IPS DF 19.7 (cell line): ENCODE measurements around the gene IFIT1.
"Not testable (repeated sequence)": the region's sequence is repeated elsewhere in the genome, so short reads cannot be mapped to it uniquely, and the experiment has no call there.

Experiments used
- DNase-seq: peaks from one replicate; pipeline ENCODE4 v3.0.0-alpha.2; 2013; ENCODE audit warnings: low read depth, low spot score

IFIT1 gene

DNA sequence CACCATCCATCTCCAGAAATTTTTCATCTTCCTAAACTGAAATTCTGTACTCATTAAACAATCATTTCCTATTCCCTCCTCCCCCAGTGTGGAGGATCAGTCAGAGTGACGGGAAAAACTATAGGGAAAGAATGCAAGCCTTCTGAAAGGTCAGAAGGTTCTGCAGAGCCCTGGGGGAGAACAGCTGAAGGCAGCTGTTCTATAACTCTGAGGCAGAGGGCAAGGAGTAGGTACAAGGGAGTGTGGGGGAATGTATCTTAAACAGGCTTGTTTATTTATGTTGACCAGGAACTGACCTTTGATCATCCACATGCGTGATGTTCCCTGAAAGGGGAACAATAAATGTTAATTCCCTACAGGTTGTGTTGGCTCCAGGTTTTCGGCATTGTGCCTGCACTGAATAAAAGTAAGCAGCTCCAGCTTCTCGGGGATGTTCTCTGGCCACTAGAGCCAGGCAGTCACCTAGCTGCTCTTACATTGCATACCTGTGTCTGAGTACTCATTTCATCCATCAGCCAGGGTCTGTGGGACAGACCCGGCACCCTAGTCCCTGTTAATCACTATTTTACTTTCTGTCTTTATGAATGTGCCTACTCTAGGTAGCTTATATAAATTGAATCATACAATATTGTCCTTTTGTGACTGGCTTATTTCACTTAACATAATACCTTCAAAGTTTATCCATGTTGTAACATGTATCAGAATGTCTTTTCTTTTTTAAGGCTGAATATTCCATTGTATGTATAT lies 5.8 kb downstream of the IFIT1 start:
- DNase-seq = no peak

DNA sequence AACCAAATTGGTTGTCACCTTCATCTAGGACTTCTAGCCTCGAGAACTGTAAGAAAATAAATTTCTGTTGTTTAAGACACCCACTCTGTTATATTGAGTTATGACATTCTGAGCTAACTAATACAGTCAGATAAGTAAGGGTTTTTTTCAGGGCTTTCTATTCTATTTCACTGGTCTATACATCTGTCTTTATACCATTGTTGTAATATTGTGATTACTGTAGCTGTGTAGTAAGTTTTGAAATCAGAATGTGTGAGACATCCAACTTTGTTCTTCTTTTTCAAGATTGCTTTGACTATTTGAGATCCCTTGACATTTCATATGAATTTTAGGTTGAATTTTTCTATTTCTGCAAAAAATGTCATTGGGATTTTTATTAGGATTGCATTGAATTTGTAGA lies 7.5 kb downstream of the IFIT1 start:
- DNase-seq = no peak

DNA sequence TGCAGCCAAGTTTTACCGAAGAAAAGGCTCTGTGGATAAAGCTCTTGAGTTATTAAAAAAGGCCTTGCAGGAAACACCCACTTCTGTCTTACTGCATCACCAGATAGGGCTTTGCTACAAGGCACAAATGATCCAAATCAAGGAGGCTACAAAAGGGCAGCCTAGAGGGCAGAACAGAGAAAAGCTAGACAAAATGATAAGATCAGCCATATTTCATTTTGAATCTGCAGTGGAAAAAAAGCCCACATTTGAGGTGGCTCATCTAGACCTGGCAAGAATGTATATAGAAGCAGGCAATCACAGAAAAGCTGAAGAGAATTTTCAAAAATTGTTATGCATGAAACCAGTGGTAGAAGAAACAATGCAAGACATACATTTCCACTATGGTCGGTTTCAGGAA lies 10.6 kb downstream of the IFIT1 start:
- no peak for DNase-seq

DNA sequence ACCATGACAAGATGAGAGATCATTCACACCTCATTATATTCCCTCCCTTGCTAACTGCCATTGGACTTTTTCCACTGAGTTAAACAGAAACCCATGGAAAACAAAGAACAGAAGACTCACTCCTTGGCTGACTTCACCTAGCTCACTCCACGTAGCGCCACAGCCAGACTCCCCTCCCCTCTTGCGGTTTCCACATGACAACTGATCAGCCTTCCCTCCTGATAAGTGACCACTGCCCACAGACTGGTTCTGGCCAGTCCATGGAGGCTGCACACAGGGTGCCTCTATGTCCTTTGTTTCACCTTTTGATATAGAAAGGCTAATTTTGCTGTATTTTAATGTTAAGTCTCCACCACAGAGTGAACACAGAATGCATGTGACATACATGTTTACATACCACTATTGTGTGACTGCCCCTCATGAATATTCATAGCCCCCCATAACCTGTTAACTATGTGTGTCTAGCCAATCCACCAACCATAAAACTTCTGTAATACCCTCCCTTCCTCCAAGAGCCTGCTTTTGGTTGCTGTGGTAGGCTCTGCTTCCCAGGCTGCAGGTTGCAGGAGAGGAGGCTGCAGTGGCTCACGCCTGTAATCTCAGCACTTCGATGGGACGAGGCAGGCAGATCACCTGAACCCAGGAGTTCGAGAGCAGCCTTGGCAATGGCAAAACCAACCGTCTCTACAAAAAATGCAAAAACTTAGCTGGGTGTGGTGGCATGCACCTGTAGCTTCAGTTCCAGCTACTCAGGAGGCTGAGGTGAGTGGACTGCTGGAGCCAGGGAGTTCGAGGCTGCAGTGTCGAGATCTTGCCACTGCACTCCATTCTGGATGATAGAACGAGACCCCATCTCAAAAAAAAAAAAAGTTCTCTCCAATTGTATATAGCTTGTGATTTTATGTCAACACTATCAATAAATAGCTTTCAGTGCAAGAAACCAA lies 12.0 kb downstream of the IFIT1 start:
- no peak for DNase-seq

DNA sequence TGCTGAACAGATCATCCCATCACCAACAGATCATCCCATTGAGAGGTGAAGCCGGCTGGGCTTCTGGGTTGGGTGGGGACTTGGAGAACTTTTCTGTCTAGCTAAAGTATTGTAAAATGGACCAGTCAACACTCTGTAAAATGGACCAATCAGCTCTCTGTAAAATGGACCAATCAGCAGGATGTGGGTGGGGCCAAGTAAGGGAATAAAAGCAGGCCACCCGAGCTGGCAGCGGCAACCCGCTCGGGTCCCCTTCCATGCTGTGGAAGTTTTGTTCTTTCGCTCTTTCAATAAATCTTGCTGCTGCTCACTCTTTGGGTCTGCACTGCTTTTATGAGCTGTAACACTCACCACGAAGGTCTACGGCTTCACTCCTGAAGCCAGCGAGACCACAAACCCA lies 13.8 kb downstream of the IFIT1 start:
- not testable (repeated sequence) for DNase-seq

DNA sequence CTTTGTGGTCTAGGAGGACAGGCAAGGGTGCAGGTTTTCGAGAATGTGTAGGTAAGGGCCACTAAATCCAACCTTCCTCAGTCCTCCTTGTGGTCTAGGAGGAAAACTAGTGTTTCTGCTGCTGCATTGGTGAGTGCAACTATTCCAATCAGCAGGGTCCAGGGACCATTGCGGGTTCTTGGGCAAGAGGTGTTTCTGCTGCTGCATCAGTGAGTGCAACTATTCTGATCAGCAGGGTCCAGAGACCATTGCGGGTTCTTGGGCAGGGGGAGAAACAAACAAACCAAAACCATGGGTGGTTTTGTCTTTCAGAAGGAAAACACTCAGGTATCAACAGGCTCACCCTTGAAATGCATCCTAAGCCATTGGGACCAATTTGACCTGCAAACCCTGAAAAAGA lies 15.4 kb downstream of the IFIT1 start:
- not testable (repeated sequence) for DNase-seq

DNA sequence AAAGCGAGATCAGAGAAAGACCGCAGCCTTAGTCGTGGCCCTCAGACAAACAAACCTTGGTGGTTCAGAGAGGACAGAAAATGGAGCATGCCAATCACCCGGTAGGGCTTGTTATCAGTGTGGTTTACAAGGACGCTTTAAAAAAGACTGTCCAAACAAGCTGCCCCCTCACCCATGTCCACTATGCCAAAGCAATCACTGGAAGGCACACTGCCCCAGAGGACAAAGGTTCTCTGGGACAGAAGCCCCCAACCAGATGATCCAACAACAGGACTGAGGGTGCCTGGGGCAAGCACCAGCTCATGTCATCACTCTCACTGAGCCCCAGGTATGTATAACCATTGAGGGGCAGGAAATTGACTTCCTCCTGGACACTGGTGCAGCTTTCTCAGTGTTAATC lies 16.9 kb downstream of the IFIT1 start:
- DNase-seq = not testable (repeated sequence)

DNA sequence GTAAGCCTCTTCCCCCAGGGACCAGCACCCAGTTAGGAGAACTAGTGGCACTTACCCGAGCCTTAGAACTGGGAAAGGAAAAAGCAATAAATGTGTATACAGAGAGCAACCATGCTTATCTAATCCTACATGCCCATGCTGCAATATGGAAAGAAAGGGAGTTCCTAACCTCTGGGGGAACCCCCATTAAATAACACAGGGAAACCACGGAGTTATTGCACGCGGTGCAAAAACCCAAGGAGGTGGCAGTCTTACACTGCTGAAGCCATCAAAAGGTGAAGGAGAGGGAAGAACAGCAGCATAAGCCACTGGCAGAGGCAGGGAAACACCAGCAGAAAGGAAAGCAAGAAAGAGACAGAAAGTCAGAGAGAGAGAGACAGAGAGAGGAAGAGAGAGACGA lies 18.1 kb downstream of the IFIT1 start:
- not testable (repeated sequence) for DNase-seq

DNA sequence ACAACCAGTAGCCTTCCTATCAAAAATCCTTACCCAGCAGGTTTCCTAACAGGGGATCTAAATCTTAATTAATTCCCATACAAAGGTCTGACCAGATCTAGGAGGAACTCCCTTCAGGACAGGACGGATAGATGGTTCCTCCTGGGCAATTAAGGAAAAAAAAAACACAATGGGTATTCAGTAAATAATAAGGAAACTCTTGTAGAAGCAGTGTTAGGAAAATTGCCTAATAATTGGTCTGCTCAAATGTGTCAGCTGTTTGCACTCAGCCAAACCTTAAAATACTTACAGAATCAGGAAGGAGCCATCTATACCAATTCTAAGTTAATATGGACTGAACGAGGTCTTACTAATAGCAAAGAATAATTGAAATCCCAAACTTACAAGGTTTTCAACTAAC lies 18.7 kb downstream of the IFIT1 start:
- DNase-seq = not testable (repeated sequence)

DNA sequence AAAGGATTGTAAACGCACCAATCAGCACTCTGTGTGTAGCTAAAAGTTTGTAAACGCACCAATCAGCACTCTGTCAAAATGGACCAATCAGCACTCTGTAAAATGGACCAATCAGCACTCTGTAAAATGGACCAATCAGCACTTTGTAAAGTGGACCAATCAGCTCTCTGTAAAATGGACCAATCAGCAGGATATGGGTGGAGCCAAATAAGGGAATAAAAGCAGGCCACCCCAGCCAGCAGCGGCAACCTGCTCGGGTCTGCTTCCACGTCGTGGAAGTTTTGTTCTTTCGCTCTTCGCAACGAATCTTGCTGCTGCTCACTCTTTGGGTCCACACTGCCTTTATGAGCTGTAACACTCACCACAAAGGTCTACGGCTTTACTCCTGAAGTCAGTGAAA lies 19.9 kb downstream of the IFIT1 start:
- DNase-seq = not testable (repeated sequence)

DNA sequence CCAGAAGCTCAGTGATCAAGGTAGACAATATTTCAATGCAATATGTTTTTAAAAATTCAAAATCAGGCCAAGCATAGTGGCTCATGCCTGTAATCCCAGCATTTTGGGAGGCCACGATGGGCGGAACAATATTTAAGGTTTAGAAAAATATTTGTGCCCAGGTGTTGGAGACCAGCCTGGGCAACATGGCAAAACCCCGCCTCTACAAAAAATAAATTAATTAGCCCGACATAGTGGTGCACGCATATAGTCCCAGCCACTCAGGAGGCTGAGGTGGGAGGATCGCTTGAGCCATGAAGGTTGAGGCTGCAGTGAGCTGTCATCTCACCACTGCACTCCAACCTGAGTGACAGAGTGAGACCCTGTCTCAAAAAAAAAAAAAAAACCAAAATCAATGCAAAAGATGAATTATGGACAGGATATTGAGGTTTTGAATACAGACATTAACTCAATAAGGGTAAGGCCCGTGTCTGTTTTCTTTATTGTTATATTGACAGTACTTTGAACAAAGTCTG lies 21.0 kb downstream of the IFIT1 start:
- no peak for DNase-seq

DNA sequence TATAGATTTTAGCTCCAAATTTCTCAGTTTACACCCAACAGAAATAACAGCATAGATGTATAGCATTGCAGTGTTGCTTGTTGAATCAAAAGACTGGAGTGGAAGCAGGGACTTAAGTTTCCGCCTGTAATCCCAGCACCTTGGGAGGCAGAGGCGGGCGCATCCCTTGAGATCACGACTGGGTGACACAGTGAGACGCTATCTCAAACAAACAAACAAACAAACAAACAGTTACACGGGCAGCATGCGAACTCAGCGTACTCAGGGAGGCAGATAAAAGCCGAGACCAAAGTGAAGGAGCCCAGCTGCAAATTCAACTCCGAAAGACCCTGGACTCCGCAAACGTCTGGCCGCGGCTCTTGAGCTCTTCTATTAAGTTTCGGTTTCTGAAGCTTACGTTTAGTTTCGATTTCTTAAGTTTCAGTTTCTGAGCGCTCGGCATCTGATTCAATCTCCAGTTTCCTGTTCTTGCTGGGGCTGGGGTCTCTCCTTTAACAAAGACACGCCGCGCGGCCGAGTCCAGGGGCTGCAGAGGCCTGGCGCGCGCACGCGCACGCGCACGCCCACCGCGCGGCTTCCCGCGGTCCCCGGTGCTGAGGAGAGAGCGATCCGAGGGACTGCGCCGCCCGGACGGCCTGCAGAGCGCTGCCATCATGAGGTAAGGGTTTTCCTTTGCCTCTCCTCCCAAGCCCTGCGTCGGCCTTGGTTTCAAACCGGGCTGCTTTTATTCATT lies 21.9 kb downstream of the IFIT1 start, which contains the start of gene IFIT5:
Gene IFIT5, plus strand, starts transcription at position 423 of the 733 bp plus-strand sequence. Its CDS starts 231 bp downstream, at position 654.
- DNase-seq = peak; percentile 23

DNA sequence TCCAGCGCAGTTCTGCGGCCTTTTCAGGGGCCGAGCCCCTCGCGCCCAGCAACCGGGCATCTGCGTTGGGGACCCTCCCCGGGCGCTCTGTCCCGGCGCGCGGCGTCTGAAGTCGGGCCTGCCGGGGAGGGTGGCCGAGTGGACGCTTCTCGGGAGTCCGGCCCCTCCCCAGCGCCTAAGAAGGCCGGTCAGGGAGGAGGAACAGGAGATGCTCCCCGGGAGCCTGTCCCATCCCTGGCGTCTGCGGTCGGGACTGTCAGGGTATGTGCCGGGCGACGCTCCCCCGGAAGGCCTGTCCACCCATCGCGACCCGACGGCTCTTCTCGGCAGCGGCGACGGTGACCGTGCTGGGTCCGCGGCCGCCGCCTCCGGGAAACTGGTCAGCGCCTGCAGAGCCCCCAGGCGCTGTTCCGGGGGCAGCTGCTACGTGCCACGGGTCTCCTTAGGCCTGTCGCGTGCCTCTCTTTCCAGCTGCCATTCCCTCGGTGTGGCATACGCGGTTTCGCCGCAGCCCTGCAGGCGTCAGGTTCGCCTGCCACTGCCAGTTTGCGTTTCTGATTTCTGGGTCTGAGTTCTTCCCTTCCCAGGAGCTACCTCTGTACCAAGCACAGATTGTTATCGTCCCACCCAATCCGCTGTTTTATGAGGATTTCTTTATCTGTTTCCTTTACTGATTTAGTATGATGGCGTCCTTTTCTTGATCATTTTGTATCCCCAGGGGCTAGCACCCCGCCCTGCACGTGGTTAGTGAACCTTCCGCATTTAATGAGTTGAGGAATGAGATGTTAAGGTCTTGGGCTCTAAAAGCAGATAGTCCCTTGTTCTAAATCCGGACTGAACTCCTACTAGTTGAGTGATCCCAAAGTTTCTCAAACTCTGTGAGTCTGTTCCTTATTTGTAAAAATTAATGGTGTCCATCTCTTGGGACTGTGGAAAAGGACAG lies 22.7 kb downstream of the IFIT1 start:
- no peak for DNase-seq

DNA sequence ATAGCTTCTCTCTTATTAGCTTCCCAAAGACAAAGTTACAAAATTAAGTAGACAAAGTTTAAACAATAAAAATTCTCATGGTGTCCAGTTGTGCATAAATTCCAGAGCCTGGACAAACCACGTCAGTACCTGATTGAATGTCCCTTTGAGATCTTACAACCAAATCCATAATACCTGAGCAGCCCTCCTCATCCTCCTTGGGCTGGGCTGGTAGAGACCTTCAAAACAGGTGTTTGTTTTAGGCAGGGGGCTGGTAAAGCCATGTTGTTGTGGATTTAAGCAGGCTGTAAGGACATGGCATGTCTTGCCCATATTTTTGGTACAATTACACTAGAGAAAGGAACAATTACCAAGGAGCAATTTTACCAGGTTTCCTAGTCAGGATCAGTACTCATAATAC lies 24.0 kb downstream of the IFIT1 start:
- no peak for DNase-seq

DNA sequence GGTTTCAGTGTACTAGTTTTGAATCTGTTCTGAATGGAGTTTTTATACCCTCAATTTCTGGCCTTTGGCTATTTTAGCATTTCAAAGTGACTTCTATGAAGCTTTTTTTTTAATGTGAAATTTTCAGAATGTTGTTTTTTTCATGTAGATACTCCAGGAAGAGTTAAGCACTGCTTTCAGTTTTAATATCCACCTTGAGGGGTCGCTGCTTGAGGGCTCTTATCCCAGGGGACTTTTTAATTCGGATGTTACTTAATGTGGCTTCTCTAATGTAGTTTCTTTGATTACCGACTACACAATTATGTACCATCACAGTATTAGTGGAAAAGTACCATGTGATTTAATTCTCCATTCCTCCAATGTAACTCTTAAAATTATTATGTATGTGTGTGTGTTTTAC lies 27.1 kb downstream of the IFIT1 start:
- DNase-seq = no peak

DNA sequence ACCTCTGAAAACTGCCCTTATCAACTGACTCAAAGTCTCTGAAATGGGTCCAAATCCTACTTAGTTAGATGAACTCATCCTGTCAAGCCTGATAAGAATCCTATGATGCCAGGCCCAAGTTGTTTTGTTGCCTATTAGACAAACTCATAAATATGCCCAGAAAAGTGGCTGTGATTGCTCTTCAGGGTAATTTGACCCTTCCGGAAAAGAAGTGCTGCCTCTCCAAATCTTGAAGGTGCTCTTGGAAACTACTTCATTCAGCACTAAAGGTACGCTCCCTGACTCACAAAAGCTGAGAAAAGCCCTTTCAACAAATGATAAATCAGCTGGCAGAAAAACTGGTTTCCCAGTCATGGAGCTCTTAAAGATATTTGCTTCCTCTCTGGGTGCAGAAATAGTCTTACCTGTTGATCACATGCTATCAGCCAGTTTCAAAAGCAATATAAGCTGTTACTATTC lies 28.6 kb downstream of the IFIT1 start:
- no peak for DNase-seq

DNA sequence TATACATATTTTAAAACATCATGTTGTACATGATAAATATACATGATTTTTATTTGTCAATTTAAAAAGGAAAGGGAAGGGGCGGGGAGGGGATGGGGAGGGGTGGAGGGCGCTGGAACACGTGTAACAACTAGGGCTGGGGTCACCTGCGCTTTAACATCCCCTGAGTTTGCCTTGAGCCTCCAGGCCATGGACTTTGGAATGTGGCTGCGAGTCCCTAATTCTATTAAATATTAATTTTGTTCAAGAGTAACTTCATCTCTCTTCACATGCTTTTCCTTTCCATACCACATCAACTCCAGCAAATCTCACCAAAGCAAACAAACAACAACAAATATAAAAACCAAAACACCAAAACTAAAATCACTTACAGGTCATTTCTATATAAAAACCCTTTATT lies 32.6 kb downstream of the IFIT1 start:
- DNase-seq = no peak

DNA sequence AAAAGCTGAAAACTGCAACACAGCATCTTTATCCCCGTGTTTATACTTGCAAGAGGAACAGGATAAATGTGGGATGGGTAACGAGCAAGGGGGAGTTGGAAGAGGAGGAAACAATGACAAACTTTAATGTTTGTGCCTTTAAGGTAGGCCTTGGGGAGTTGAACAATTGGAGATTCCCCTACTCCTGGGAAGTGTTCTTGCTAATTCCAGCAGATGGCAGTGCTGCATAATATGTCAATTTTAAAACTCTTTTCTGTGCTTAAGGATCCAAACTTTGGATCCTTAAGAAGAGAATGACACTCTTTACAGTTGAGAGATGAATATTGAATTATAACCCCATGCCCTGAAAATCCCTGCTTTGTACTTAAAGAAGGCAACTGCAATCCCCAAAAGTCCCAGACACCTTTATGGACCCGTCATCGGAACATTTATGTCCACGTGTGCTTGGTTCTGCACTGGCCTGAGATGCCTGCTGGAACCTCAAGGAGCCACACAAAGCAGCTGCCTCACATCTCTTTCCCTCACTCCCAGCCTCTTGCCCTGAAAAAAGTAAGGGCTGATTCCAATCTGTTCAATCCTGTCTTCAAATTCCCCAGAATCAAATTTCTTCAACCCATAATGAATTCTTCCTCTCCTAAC lies 33.9 kb downstream of the IFIT1 start:
- no peak for DNase-seq

DNA sequence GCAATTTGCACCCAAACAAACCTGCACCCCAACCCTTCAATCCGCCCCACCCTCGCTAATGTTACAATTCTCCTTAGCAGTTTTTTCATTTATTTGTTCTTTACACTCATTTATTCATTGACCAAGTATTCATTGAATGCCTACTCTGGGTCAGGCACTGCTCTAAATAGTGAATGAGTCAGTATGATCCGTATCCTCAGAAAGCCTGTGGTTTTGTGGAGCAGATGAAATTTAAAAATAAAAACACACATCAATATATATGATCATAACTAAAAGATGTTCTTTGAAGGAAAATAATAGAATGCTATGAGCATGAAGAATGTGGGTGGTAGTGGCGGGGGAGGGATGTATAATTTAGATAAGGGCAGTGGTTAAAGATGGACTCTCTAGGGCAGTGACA lies 35.2 kb downstream of the IFIT1 start:
- DNase-seq = no peak

DNA sequence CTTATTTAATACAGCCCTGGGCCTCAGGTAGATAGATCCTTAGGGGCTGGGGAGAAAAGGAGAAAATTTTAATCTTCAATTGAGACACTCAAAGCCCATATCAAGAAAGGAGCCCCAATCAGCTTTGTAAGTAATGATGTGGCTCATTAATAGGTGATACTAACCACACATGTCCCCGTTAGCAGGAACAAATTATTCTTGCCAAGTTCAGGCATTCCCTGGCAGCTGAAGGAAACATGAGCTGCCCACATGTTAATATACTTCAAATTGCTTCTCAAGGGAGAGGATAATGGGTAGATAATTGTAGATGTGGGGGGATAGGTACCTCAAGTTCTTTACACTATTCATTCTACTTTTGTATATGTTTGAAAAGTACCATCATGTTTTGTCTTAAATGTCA lies 36.5 kb downstream of the IFIT1 start:
- no peak for DNase-seq
